ENCODE measurements around the gene ZNF554. TPM values are rescaled to one million over a fixed set of nuclear protein-coding genes. Genes with fewer than 3 reads are reported as not detected.

ZNF554 gene
- total RNA-seq, 1 donor from 2014 or later, result 2.4 TPM

DNA sequence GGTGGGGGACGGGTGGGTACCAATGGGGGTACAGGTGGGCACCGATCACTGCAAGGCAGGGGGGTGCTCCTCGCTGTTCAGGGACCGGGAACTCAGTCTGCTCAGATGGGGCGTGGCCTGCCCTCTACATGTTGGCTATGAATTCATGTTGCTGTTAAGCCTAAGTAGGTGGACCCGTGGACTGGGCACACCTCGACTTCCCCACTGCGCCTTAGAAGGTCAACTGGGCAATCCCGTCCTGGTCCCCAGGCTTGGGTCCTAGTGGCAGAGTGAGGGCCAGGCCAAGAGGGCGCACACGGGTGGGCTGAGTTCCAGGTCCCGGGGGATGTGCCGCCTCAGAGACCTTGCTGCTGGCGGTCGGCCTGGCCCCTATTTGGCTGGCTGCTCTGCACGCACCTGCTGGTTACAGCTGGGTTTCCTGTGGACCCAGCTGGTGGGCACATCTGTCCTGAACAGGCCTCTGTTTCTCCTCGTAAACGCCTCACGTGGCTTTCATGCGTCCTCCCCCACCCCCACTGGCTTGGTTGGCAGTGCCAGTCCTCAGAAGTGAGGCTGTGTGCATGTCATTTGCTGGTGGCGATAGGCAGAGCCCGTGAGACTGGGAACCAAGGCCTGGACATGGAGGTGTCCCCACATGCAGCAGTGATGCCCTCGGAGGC lies 13.5 kb upstream of the ZNF554 start:
- intact Hi-C loops (cut with micrococcal nuclease), result no loop called here
- Mint-ChIP-seq H3K36me3 (ENCODE audit: low read depth) (peaks cover 41% of the 10 kb centered on the region), H3K27ac (no peak overlapping the region), H3K4me1 (ENCODE audit: low read depth) (no peaks in the 10 kb centered on the region), H3K4me3 (ENCODE audit: low read depth) (no peak overlapping the region), H3K9me3 (no peaks in the 10 kb centered on the region), H3K27me3 (ENCODE audit: low read depth) (no peaks in the 10 kb centered on the region)
- no peak for DNase-seq (ENCODE audit: low spot score)

DNA sequence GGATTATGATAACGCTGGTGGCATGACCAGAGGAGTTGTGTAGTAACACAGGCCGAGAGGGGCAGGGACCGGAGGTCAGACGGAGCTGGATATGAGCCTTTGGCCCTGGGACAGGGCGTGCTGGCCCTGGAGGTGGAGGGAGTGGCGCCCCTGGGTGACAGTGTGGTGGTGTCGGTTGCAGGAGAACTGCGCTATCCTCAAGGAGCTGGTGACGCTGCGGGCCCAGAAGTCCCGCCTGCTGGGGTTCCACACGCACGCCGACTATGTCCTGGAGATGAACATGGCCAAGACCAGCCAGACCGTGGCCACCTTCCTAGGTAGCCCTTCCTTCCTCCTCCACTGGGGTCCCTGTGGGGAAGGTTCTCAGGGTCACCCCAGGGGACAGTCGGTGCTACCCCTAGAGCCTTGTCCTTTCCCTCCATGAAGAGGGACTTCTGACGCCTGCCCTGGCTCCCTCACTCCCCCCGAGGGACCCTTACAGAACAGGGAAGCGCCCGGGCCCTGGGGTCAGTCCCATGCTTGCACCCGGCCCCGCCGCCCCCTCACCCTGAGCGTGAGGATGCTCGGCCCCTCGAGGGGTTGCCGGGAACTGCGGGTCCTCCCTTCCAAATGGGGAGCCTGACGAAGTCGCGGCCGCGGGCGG lies 12.8 kb upstream of the ZNF554 start:
- no peak overlapping the region for H3K4me3 Mint-ChIP-seq (ENCODE audit: low read depth)
- no peaks in the 10 kb centered on the region for H3K4me1 Mint-ChIP-seq (ENCODE audit: low read depth)
- intact Hi-C loops (cut with micrococcal nuclease), result no loop called here
- H3K9me3 Mint-ChIP-seq, result no peaks in the 10 kb centered on the region
- no peak for DNase-seq (ENCODE audit: low spot score)
- H3K27ac Mint-ChIP-seq, result no peak overlapping the region
- H3K36me3 Mint-ChIP-seq (ENCODE audit: low read depth), result peaks cover 37% of the 10 kb centered on the region
- no peaks in the 10 kb centered on the region for H3K27me3 Mint-ChIP-seq (ENCODE audit: low read depth)

DNA sequence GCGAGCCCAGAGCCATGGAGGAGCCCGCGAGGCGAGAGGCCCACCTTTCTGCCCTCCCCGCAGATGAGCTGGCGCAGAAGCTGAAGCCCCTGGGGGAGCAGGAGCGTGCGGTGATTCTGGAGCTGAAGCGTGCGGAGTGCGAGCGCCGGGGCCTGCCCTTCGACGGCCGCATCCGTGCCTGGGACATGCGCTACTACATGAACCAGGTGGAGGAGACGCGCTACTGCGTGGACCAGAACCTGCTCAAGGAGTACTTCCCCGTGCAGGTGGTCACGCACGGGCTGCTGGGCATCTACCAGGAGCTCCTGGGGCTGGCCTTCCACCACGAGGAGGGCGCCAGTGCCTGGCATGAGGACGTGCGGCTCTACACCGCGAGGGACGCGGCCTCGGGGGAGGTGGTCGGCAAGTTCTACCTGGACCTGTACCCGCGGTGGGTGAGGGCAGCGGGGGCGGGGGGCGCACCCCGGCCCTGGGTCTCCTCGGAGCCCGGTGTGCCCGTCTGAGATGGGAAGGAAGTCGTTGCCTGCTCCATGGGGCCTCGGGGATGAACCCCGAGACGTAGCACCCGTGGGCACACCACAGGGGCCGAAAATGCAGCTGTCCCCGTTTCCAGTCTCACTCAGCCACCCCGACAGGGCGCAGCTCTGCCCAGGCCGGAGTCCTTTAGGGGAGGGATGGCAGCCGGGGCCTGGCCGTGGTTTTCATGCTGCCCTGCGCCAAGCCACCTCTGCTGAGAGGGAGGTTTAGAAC lies 12.1 kb upstream of the ZNF554 start:
- H3K27ac Mint-ChIP-seq, result no peak overlapping the region

DNA sequence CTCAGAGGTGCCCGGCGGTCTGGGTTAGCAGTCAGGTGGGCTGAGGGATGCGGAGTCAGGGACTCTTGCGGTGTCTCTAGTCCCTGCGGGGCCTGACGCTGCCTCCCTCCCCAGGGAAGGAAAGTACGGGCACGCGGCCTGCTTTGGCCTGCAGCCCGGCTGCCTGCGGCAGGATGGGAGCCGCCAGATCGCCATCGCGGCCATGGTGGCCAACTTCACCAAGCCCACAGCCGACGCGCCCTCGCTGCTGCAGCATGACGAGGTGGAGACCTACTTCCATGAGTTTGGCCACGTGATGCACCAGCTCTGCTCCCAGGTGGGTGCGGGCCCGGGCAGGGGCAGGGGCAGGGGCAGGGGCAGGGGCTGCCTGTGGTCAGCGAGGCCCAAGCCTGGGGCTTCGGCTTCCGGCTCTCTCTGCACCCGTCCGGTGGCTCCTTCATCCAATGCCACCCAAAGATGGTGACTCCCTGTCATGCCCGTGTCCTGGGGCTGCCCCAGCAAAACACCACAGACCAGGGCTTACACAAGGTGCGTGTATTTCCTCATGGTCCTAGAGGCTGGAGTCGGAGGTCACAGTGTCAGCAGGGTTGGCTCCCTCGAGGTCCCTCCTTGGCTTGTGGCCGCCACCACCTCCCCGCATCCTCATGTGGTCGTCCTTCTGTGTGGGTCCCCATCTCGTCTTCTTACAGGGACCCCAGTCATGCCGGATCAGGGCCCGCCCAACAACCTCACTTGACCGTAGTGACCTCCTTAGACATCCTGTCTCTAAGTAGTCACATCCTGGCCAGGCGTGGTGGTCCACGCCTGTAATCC lies 11.3 kb upstream of the ZNF554 start:
- no peak overlapping the region for H3K27ac Mint-ChIP-seq
- H3K27me3 Mint-ChIP-seq (ENCODE audit: low read depth), result no peaks in the 10 kb centered on the region
- no peaks in the 10 kb centered on the region for H3K4me1 Mint-ChIP-seq (ENCODE audit: low read depth)
- intact Hi-C loops (cut with micrococcal nuclease), result no loop called here
- no peaks in the 10 kb centered on the region for H3K9me3 Mint-ChIP-seq
- no peak overlapping the region for H3K4me3 Mint-ChIP-seq (ENCODE audit: low read depth)
- H3K36me3 Mint-ChIP-seq (ENCODE audit: low read depth), result peaks cover 27% of the 10 kb centered on the region
- no peak for DNase-seq (ENCODE audit: low spot score)

More for the DNA sequence above, 12.1 kb upstream of the ZNF554 start:
- H3K27me3 Mint-ChIP-seq (ENCODE audit: low read depth), result no peaks in the 10 kb centered on the region
- H3K9me3 Mint-ChIP-seq, result no peaks in the 10 kb centered on the region
- H3K4me1 Mint-ChIP-seq (ENCODE audit: low read depth), result no peaks in the 10 kb centered on the region
- no peak overlapping the region for H3K4me3 Mint-ChIP-seq (ENCODE audit: low read depth)
- DNase-seq (ENCODE audit: low spot score), result no peak
- intact Hi-C loops (cut with micrococcal nuclease), result no loop called here
- H3K36me3 Mint-ChIP-seq (ENCODE audit: low read depth), result peaks cover 33% of the 10 kb centered on the region

DNA sequence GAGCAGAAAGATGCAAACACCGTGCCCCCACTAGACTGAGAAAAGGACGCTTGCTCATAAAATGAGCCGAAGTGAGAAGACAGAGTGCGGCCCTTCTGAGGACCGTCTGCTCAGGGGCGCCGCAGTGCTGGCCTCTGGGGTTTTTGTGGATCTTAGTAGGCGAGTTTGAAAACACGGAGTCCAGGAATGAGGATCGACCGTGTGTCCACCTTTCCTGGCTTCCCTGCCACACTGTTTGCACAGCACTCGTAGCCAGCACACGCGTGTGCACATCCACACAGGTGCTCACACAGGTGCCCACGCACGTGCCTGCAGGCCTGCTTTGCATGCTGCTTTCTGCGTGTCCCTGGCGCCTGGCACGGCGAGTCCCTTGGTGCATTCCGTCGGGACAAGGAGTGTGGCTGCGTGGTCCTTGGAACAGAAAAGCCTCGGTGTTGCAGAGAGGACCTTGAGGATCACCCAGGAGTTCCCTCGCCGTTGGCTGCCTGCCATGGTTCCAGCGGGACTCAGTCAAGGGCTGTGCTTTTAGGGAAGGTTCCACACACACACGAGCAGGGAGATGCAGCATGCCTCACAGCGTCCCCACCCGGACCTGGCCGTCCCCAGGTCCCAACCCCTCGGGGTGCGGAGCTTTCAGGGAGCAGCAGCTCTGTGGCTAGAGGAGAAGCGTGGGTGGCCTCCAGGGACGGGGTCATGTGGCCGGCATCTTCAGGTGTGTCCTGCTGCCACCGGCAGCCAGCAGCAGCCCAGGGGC lies 10.1 kb upstream of the ZNF554 start:
- Mint-ChIP-seq H3K4me3 (ENCODE audit: low read depth) (no peak overlapping the region), H3K4me1 (ENCODE audit: low read depth) (no peaks in the 10 kb centered on the region), H3K27ac (no peak overlapping the region), H3K27me3 (ENCODE audit: low read depth) (no peaks in the 10 kb centered on the region), H3K36me3 (ENCODE audit: low read depth) (peaks cover 23% of the 10 kb centered on the region), H3K9me3 (no peaks in the 10 kb centered on the region)
- DNase-seq (ENCODE audit: low spot score), result no peak
- intact Hi-C loops (cut with micrococcal nuclease), result no loop called here

DNA sequence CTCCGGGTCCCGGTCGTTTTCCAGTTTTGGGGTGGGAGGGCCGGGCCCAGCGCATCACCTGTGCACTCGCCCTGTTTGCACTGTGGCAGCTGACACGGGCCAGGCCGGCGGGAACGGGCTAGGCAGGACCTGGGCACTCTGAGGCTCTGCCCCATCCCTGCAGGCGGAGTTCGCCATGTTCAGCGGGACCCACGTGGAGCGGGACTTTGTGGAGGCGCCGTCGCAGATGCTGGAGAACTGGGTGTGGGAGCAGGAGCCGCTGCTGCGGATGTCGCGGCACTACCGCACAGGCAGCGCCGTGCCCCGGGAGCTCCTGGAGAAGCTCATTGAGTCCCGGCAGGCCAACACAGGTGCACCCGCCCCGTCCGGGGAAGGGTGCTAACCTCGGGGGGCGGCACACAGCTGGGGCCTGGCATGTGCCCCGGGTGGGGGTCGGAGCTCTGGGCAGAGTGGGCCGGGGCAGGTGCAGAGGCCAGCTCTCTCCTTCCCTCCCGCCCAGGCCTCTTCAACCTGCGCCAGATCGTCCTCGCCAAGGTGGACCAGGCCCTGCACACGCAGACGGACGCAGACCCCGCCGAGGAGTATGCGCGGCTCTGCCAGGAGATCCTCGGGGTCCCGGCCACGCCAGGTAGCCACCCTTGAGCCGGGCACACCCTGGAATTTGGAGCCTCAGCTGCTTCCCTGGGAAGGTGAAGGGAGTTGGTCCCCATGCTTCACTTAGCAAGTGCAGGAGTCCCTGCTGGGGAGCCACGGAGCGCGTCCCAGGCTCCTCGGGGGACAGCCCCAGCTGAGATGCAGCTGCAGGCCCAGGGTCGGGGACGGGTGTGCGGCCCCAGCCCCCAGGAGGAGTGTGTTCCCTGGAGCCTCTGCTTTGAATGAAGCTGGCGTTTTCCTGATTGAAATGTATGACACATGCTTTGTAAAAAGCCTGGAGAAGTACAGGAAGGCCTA lies 9.3 kb upstream of the ZNF554 start:
- Mint-ChIP-seq H3K27me3 (ENCODE audit: low read depth) (no peaks in the 10 kb centered on the region), H3K27ac (no peak overlapping the region), H3K4me3 (ENCODE audit: low read depth) (no peak overlapping the region), H3K4me1 (ENCODE audit: low read depth) (no peaks in the 10 kb centered on the region), H3K36me3 (ENCODE audit: low read depth) (peaks cover 21% of the 10 kb centered on the region), H3K9me3 (no peaks in the 10 kb centered on the region)
- intact Hi-C loops (cut with micrococcal nuclease), result no loop called here
- DNase-seq (ENCODE audit: low spot score), result no peak

DNA sequence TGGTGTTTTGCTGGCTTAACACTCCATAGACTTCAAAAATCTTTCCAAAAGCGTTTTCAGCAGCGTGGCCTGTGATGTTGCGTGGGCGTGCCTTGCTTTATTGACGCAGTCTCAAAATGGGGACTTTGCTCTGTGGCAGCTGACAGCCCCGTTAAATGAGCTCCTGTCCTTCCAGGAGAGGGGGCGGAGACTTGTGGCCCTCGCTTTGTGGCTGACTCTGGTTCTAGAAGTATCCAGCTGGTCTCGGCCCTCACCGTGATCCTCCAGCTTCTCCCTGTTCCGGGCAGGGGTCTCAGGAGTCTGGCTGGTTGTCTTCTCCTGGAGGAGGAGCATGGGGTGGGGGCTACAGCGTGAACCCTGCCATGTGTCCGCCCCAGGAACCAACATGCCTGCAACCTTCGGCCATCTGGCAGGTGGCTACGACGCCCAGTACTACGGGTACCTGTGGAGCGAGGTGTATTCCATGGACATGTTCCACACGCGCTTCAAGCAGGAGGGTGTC lies 8.4 kb upstream of the ZNF554 start:
- intact Hi-C loops (cut with micrococcal nuclease), result no loop called here
- Mint-ChIP-seq H3K27me3 (ENCODE audit: low read depth) (no peaks in the 10 kb centered on the region), H3K27ac (no peak overlapping the region), H3K4me1 (ENCODE audit: low read depth) (no peaks in the 10 kb centered on the region), H3K36me3 (ENCODE audit: low read depth) (peaks cover 19% of the 10 kb centered on the region), H3K9me3 (no peaks in the 10 kb centered on the region), H3K4me3 (ENCODE audit: low read depth) (no peak overlapping the region)
- no peak for DNase-seq (ENCODE audit: low spot score)

DNA sequence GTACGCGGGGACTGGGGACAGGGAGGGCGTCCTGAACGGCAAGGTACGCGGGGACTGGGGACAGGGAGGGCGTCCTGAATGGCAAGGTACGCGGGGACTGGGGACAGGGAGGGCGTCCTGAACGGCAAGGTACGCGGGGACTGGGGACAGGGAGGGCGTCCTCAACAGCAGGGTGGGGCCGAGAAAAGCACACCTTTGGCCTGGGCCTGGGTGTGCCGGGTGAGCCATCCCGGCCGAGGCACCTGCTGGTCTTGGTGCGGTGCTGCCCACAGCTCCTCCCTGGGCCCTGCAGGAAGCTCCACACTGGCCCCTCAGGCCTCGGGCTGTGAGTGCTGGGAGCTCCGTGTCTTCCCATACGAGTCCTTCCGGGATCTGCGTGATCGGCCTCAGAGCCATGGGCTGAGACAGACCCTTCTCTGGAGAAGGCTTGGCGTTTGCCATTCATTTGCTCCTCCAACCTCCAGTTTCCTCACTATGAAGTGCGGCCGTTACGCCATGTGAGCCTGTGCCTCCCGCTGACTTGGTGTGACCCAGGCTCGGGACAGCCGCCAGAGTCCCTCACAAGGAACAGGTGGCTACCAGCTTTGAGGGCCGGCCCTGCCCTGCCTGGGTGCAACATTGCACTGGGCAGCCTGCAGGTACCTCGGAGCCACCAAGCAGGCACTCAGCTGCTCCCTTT lies 7.8 kb upstream of the ZNF554 start:
- intact Hi-C loops (cut with micrococcal nuclease), result no loop called here
- Mint-ChIP-seq H3K27me3 (ENCODE audit: low read depth) (no peaks in the 10 kb centered on the region), H3K27ac (no peak overlapping the region), H3K4me3 (ENCODE audit: low read depth) (no peak overlapping the region), H3K9me3 (no peaks in the 10 kb centered on the region), H3K36me3 (ENCODE audit: low read depth) (peaks cover 15% of the 10 kb centered on the region), H3K4me1 (ENCODE audit: low read depth) (no peaks in the 10 kb centered on the region)
- DNase-seq (ENCODE audit: low spot score), result no peak

DNA sequence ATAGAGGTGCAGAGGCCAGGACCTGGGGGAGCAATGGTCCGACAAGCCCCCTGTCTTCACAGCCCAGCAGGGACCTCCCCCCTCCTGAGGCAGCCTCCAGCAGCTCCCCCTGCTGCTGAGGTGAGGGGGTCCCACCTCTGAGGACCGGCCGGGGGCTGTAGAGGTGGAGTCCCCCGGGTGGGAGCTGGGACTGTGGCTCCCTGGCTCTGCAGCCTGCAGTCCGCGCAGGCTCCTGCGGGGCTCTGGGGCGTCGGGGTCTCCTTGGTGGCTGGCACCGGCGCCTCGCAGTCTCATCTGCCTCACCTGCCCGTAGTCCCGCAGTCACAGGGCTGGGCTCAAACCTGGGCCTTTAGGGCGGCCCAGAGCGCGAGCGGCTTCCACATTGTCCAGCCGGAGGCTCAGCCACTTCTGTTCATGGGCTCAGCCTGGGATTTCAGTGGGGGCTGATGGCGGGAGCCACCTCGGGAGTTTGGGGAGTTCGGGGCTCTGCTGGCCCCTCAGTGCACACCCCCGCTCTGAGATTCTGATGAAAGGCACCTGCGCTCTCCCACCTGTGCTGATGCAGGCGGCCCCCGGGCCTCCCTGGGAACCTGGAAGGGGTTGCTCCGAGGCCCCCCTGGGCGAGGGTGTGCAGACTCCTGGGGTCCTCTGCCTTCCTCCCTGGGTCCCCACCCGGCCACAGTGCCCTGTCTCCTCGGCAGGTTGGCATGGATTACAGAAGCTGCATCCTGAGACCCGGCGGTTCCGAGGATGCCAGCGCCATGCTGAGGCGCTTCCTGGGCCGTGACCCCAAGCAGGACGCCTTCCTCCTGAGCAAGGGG lies 7.0 kb upstream of the ZNF554 start:
- Mint-ChIP-seq H3K4me1 (ENCODE audit: low read depth) (no peaks in the 10 kb centered on the region), H3K27me3 (ENCODE audit: low read depth) (no peaks in the 10 kb centered on the region), H3K27ac (no peak overlapping the region), H3K36me3 (ENCODE audit: low read depth) (peaks cover 15% of the 10 kb centered on the region), H3K9me3 (no peaks in the 10 kb centered on the region), H3K4me3 (ENCODE audit: low read depth) (no peak overlapping the region)
- no peak for DNase-seq (ENCODE audit: low spot score)
- intact Hi-C loops (cut with micrococcal nuclease), result no loop called here

DNA sequence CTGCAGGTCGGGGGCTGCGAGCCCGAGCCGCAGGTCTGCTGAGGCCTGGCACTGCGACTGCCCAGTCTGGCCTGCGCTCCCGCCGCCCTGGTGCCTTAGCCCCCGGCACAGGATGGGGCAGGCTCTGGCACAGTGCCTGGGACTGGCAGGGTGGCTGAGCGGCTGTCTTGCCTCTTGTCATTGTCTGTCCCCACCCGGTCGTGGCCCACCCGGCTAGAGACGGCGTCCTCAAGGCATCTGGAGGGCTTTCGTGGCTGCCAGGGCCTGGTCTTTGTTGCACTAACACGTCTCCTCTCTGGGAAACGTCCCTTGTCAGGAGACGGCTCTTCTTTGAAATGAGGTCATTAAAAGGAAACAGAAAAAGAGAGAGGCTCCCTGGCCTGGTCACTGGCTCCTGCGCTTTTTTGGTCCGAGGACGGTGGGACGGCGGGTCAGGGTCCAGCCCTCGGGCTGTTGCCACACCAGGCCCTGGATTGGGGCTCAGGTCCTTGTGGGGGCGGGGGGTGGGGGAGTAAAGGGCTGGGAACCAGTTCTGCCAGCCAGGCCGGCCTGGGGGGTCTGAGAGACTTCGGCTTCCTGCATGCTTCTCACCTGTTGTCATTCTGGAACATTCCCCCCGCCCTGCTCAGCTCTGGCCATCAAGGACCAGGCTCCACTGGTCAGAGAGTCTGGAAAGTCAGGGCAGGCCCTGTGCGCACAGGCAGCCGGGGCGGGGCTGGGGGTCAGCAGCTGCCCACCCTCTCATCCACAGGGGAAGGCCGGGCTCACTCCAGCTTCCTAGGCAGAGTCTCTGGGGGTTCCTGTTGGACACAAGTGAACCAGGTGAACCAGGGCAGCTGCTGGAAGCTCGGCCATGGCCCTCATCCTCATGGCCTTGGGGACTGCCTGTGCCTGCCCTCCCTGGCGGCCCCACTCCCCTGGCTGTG lies 6.2 kb upstream of the ZNF554 start:
- no peak overlapping the region for H3K4me3 Mint-ChIP-seq (ENCODE audit: low read depth)
- no peak overlapping the region for H3K27ac Mint-ChIP-seq
- intact Hi-C loops (cut with micrococcal nuclease), result no loop called here
- no peaks in the 10 kb centered on the region for H3K27me3 Mint-ChIP-seq (ENCODE audit: low read depth)
- no peaks in the 10 kb centered on the region for H3K9me3 Mint-ChIP-seq
- no peaks in the 10 kb centered on the region for H3K4me1 Mint-ChIP-seq (ENCODE audit: low read depth)
- peaks cover 15% of the 10 kb centered on the region for H3K36me3 Mint-ChIP-seq (ENCODE audit: low read depth)
- DNase-seq (ENCODE audit: low spot score), result no peak

Measured in activated T-helper 2 cell treated with anti-CD3 and anti-CD28 coated beads, Interferon-gamma antibody, Interleukin-2, Interleukin-4, amounts not matched to agents 10 μg/mL and 5 μg/mL and 100 μg/mL, durations not matched to agents 14 hours and 24 hours and 36 hours (primary cell).